Gastroesophageal sphincter (tissue), 3 donors: ENCODE measurements around the gene GRM8.

Experiments
- CTCF ChIP-seq, 4 experiments: fragments of 200-600 bp in 2 of 4; fragments of 450-650 bp in 2 of 4; sonication (generic) in 1 of 4; IDR thresholded peaks; one replicate each; pipeline ENCODE4 v1.5.1; 2017 to 2019; ENCODE audit warnings: antibody characterized with exemption in 4 of 4, mild to moderate bottlenecking in 2 of 4, moderate library complexity in 2 of 4
- POLR2A ChIP-seq, 2 donors: fragments of 450-650 bp; IDR thresholded peaks; one replicate each; pipeline ENCODE4 v1.6.1; 2017; ENCODE audit warnings: antibody characterized with exemption in 2 of 2, mild to moderate bottlenecking in 2 of 2, moderate library complexity in 1 of 2

DNA sequence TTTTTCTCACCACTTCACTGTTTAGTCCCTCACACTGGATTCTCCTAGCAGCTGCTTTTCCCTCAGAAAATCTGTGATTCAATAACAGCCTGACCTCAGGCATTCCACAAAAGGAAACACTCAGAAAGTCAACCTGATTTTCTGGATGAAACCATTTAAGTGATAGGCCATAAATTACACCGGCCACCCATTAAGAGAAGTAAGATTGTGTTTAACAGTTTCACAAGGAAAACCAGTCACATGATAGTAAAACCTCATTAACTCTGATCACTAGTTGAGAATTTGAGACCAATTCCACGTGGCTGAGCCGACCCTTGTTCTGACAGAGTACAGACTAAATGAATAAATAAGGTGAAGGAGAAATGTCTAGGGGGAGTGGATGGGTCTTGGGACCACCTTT lies 7.7 kb downstream of the GRM8 start:
- TF ChIP-seq CTCF (IDR thresholded peaks at IDR 0.05) (no peak), POLR2A (IDR thresholded peaks at IDR 0.05) (no peak)
